ENCODE results near the gene CTU1. TPM values are rescaled to one million over a fixed set of nuclear protein-coding genes. Genes with fewer than 3 reads are reported as not detected.
A peak's percentile ranks its signal among the peaks of the same experiment; 100 is the strongest.

Gene CTU1
- total and polyA plus RNA-seq, 12 donors, result 2.0 to 5.6 (median 3.2) TPM

DNA sequence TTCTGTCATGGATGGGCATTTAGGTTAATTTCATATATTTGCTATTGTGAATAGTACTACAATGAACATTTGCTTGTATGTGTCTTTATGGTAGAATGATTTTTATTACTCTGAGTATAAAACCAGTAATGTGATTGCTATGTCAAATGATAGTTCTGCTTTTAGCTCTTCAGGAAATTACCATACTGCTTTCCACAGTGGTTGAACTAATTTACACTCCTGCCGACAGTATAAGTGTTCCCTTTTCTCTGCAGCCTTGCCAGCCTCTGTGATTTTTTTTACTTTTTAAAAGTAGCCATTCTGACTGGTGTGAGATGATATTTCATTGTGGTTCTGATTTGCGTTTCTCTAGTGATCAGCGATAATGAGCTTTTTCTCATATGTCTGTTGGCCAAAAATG is 40.4 kb upstream of the CTU1 start:
- Histone ChIP-seq H3K27ac (peak overlapping the region in 2 of 10 donors; percentile 15 to 78), H3K4me1 (peaks cover 0 to 43% (median 0%) of the 10 kb centered on the region in 9 donors)

DNA sequence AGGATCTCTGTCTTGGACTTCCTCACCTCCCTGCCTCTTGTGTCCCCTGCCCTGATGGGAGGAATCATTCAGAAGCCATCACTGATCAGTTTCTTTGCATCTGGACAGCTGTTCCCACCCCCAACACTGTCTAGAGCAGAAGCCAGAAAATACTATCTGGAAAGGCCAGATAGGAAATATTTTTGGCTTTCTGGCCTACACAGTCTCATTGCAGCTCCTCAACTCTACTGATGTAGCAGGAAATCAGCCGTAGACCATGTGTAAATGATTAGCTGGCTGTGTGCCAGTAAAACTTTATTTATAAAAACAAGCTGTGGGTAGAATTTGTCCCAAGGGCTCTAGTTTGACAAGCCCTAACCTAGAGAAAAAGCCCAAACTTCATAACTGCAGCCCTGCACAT is 39.5 kb upstream of the CTU1 start:
- TF ChIP-seq, protein P1, sequence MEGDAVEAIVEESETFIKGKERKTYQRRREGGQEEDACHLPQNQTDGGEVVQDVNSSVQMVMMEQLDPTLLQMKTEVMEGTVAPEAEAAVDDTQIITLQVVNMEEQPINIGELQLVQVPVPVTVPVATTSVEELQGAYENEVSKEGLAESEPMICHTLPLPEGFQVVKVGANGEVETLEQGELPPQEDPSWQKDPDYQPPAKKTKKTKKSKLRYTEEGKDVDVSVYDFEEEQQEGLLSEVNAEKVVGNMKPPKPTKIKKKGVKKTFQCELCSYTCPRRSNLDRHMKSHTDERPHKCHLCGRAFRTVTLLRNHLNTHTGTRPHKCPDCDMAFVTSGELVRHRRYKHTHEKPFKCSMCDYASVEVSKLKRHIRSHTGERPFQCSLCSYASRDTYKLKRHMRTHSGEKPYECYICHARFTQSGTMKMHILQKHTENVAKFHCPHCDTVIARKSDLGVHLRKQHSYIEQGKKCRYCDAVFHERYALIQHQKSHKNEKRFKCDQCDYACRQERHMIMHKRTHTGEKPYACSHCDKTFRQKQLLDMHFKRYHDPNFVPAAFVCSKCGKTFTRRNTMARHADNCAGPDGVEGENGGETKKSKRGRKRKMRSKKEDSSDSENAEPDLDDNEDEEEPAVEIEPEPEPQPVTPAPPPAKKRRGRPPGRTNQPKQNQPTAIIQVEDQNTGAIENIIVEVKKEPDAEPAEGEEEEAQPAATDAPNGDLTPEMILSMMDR (IDR thresholded peaks at IDR 0.05), result no peak
- ATAC-seq (peak in 3 of 8 donors; percentile 36 to 48 (median 44)), DNase-seq (no peak)
- H3K4me1 ChIP-seq, result peaks cover 0 to 49% (median 0%) of the 10 kb centered on the region in 9 donors
- H3K27ac ChIP-seq, result peak overlapping the region in 2 of 10 donors; percentile 19 to 78
- intact Hi-C loops (cut with DNase I), result no loop called here
- H3K36me3 ChIP-seq, result no peaks in the 10 kb centered on the region
- peaks cover 0 to 18% (median 0%) of the 10 kb centered on the region in 7 donors for H3K27me3 ChIP-seq
- 30 to 33% methylated on average over 1 of the region's 1 CpG for WGBS, 2 donors
- peaks cover 0 to 8% (median 0%) of the 10 kb centered on the region in 11 donors for H3K9me3 ChIP-seq
- H3K4me3 ChIP-seq, result no peak overlapping the region

More for the DNA sequence above, 40.4 kb upstream of the CTU1 start:
- Histone ChIP-seq H3K9me3 (peaks cover 0 to 8% (median 0%) of the 10 kb centered on the region in 11 donors), H3K27me3 (peaks cover 0 to 13% (median 0%) of the 10 kb centered on the region in 7 donors), H3K4me3 (peak overlapping the region in 1 of 10 donors; percentile 10), H3K36me3 (peaks cover 0 to 4% (median 0%) of the 10 kb centered on the region in 9 donors)
- no peak for ATAC-seq
- DNase-seq, result no peak
- intact Hi-C loops (cut with DNase I), result no loop called here
- TF ChIP-seq, protein P1 (IDR thresholded peaks at IDR 0.05), result no peak
- 79 to 87% methylated on average over 3 of the region's 3 CpGs for WGBS, 2 donors

DNA sequence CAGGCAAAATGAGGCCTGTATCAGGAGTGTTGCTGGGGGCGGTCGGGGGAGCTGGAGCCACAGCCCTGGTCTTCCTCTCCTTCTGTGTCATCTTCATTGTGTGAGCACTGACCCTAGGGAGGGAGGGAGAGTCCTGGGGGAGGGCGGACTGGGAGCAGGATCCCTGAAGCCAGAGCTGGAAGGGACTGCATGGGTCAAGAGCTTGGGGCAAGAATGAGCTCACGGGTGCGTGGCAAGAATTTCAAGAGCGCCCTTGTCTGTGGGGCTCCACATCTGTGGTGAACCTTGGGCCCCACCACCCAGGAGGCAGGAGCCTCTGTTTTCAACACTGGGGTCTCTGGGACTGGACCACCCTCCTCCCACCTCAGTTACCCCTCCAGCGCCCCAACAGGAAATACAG is 38.5 kb upstream of the CTU1 start:
- H3K27me3 ChIP-seq, result peaks cover 0 to 25% (median 6%) of the 10 kb centered on the region in 7 donors
- WGBS, 2 donors, result 89 to 92% methylated on average over 7 of the region's 7 CpGs
- no peak overlapping the region for H3K27ac ChIP-seq
- H3K36me3 ChIP-seq, result no peaks in the 10 kb centered on the region
- peaks cover 0 to 8% (median 0%) of the 10 kb centered on the region in 11 donors for H3K9me3 ChIP-seq
- DNase-seq, result no peak
- intact Hi-C loops (cut with DNase I), result no loop called here
- no peak for ATAC-seq
- H3K4me3 ChIP-seq, result no peak overlapping the region
- TF ChIP-seq, protein P1 (IDR thresholded peaks at IDR 0.05), result no peak
- peaks cover 0 to 58% (median 0%) of the 10 kb centered on the region in 9 donors for H3K4me1 ChIP-seq

DNA sequence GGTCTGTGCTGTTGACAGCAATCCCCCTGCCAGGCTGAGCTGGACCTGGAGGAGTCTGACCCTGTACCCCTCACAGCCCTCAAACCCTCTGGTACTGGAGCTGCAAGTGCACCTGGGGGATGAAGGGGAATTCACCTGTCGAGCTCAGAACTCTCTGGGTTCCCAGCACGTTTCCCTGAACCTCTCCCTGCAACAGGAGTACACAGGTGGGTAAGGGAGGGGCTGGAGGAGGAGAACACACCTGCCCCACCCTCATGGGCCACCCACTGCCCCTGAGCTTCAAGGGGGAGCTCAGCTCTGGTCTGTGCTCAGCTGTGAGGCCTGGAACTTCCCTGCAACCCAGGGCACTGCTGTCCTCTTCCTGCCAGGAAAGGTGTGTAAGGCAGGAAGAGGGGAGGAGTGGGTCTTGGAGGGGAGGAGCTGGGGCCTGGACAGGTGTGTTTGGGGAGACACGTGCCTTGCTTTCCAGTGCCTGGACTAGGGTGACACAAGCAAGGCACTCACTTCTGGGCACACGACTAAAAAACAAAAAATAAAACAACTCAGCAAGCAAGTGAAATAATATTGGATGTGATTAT is 37.8 kb upstream of the CTU1 start:
- no peak for DNase-seq
- peaks cover 0 to 30% (median 8%) of the 10 kb centered on the region in 7 donors for H3K27me3 ChIP-seq
- H3K4me3 ChIP-seq, result no peak overlapping the region
- intact Hi-C loops (cut with DNase I), result no loop called here
- no peaks in the 10 kb centered on the region for H3K36me3 ChIP-seq
- TF ChIP-seq, protein P1 (IDR thresholded peaks at IDR 0.05), result no peak
- H3K27ac ChIP-seq, result no peak overlapping the region
- WGBS, 2 donors, result 63 to 71% methylated on average over 4 of the region's 4 CpGs
- peaks cover 0 to 8% (median 0%) of the 10 kb centered on the region in 11 donors for H3K9me3 ChIP-seq
- no peak for ATAC-seq
- peaks cover 0 to 64% (median 0%) of the 10 kb centered on the region in 9 donors for H3K4me1 ChIP-seq

Data from heart right ventricle (tissue), 16 donors.